Endothelial cell of umbilical vein (primary cell): ENCODE measurements around the gene EHD1.

Source experiments
- EZH2 ChIP-seq: IDR thresholded peaks from 2 replicates; pipeline ENCODE4 v1.6.1; 2012; ENCODE audit warnings: borderline replicate concordance, low read depth, mild to moderate bottlenecking, moderate library complexity, low read length, inconsistent platforms; ENCODE audit not compliant: severe bottlenecking
- FOS ChIP-seq: IDR thresholded peaks from 2 replicates; pipeline ENCODE4 v1.6.1; 2011; ENCODE audit warnings: mild to moderate bottlenecking, low read length, moderate library complexity, borderline replicate concordance; ENCODE audit not compliant: insufficient read depth
- POLR2A ChIP-seq: IDR thresholded peaks from 2 replicates; pipeline ENCODE4 v1.6.1; 2012; ENCODE audit warnings: low read depth, mild to moderate bottlenecking, control low read depth, low read length
- POLR2AphosphoS5 ChIP-seq: IDR thresholded peaks from 2 replicates; pipeline ENCODE4 v1.6.1; 2012; ENCODE audit warnings: low read depth, mild to moderate bottlenecking, control low read depth, low read length, moderate library complexity; ENCODE audit not compliant: insufficient read depth
- TF ChIP-seq, protein P1 (sequence below), 2 donors: IDR thresholded peaks; 1 replicate in 1 of 2; 2 replicates in 1 of 2; pipeline ENCODE4 v1.5.1; 2011; ENCODE audit warnings: low read length in 2 of 2, mild to moderate bottlenecking in 2 of 2, moderate library complexity in 2 of 2, control low read depth in 1 of 2, inconsistent platforms in 1 of 2, low read depth in 1 of 2; ENCODE audit not compliant: insufficient read depth in 1 of 2; ENCODE audit errors: extremely low read depth in 1 of 2
- TF ChIP-seq, protein P2 (sequence below): IDR thresholded peaks from 2 replicates; pipeline ENCODE4 v1.6.1; 2011; ENCODE audit not compliant: insufficient read depth, insufficient read length

DNA sequence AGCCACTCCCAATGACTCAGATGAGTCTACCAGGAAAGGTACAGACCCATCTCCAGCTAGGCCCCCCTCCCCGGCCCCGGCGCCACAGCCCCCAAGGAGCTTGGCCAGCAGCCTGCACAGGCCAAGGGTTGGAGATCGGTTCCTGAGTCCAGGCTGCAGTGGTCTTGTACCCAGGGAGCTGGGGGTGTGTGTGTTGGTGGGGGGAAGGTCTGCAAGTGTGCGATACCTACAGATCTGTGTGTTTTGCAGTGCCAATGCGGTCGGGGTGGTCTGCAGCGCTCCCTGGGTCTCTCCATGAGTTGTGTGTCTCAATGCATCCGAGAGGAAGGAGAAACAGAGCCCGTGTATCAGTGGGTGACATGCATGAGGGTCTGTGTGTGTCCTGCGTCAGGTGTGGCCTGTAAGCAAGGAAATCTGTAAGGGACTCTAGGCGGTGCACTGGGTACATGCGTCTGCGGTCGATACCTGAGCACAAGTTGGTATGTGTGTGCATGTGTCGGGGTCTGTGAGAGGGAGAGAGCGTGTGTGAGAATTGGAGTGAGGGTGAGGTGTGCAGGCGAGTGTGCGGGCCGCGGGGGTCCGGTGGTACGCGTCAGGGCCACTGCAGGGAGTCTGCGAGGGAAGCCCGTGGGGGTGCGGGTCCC is 34.6 kb downstream of the EHD1 start:
- TF ChIP-seq, protein P1, sequence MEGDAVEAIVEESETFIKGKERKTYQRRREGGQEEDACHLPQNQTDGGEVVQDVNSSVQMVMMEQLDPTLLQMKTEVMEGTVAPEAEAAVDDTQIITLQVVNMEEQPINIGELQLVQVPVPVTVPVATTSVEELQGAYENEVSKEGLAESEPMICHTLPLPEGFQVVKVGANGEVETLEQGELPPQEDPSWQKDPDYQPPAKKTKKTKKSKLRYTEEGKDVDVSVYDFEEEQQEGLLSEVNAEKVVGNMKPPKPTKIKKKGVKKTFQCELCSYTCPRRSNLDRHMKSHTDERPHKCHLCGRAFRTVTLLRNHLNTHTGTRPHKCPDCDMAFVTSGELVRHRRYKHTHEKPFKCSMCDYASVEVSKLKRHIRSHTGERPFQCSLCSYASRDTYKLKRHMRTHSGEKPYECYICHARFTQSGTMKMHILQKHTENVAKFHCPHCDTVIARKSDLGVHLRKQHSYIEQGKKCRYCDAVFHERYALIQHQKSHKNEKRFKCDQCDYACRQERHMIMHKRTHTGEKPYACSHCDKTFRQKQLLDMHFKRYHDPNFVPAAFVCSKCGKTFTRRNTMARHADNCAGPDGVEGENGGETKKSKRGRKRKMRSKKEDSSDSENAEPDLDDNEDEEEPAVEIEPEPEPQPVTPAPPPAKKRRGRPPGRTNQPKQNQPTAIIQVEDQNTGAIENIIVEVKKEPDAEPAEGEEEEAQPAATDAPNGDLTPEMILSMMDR (IDR thresholded peaks at IDR 0.05; ENCODE audit: extremely low read depth in 1 of 2, insufficient read depth in 1 of 2, low read depth in 1 of 2, low read length in 2 of 2), result no peak
- no peak for TF ChIP-seq POLR2A
- TF ChIP-seq, protein P2, sequence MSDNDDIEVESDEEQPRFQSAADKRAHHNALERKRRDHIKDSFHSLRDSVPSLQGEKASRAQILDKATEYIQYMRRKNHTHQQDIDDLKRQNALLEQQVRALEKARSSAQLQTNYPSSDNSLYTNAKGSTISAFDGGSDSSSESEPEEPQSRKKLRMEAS, result no peak
- TF ChIP-seq EZH2, result no peak
- TF ChIP-seq POLR2AphosphoS5, result no peak
- no peak for TF ChIP-seq FOS
